HG02610 (cell line): ENCODE results near the gene WDR27.
"Not testable (repeated sequence)": the region's sequence is repeated elsewhere in the genome, so short reads cannot be mapped to it uniquely, and the experiment has no call there.

Experiments
- ATAC-seq: cut with Tn5 transposase; IDR thresholded peaks from one replicate; pipeline ENCODE4 v1.9.1; 2021; ENCODE audit warnings: mild to moderate bottlenecking, moderate library complexity; ENCODE audit not compliant: unreplicated experiment

WDR27 gene

GRCh38 chr6:169452117-169452868 lies 249.5 kb downstream of the WDR27 start:
- ATAC-seq = no peak

- no peak for ATAC-seq
These were observed 250.6 kb downstream of the WDR27 start for GRCh38 chr6:169451065-169451838.

- ATAC-seq = no peak
These were observed 251.7 kb downstream of the WDR27 start for GRCh38 chr6:169450097-169450496.

- ATAC-seq = no peak
These were observed 252.6 kb downstream of the WDR27 start for GRCh38 chr6:169449221-169449620.

- no peak for ATAC-seq
These were observed 255.9 kb downstream of the WDR27 start for GRCh38 chr6:169445661-169446581.

- no peak for ATAC-seq
These were observed 256.6 kb downstream of the WDR27 start for GRCh38 chr6:169445227-169445626.

- ATAC-seq = no peak
These were observed 260.5 kb downstream of the WDR27 start for GRCh38 chr6:169441292-169441691.

- no peak for ATAC-seq
These were observed 262.1 kb downstream of the WDR27 start for GRCh38 chr6:169439710-169440109.

- not testable (repeated sequence) for ATAC-seq
These were observed 267.3 kb downstream of the WDR27 start for GRCh38 chr6:169434554-169434953.

- no peak for ATAC-seq
These were observed 272.8 kb downstream of the WDR27 start for GRCh38 chr6:169429001-169429400.

GRCh38 chr6:169428532-169428931 lies 273.3 kb downstream of the WDR27 start:
- ATAC-seq = no peak

- ATAC-seq = no peak
These were observed 274.0 kb downstream of the WDR27 start for GRCh38 chr6:169427856-169428255.

GRCh38 chr6:169426611-169427010 lies 275.2 kb downstream of the WDR27 start:
- ATAC-seq = no peak

GRCh38 chr6:169425628-169426370 lies 276.0 kb downstream of the WDR27 start:
- no peak for ATAC-seq

GRCh38 chr6:169424821-169425240 lies 277.0 kb downstream of the WDR27 start:
- ATAC-seq = no peak

GRCh38 chr6:169424149-169424804 lies 277.6 kb downstream of the WDR27 start:
- no peak for ATAC-seq

- no peak for ATAC-seq
These were observed 280.1 kb downstream of the WDR27 start for GRCh38 chr6:169421586-169422264.

- no peak for ATAC-seq
These were observed 280.8 kb downstream of the WDR27 start for GRCh38 chr6:169420912-169421543.

- ATAC-seq = no peak
These were observed 284.7 kb downstream of the WDR27 start for GRCh38 chr6:169417101-169417500.
